B cell (primary cell): Measurements from ENCODE around the gene UNC13D. TPM values are rescaled to one million over a fixed set of nuclear protein-coding genes. Genes with fewer than 3 reads are reported as not detected.

Experiments
- ATAC-seq: fragments of 200-7000 bp; cut with Tn5 transposase; one replicate; pipeline ENCODE4 v1.10.0; 2021; ENCODE audit warnings: low read depth, mild to moderate bottlenecking, moderate number of reproducible peaks, moderate library complexity
- CTCF ChIA-PET: fragments of 350-600 bp; sonication (Branson Sonifier 250); formaldehyde crosslinking; loops from one replicate; lab custom pipeline; 2021; ENCODE audit warnings: antibody characterized with exemption, inconsistent platforms; lab: Charles Lee
- POLR2A ChIA-PET: fragments of 350-600 bp; sonication (Branson Sonifier 250); formaldehyde crosslinking; loops from one replicate; lab custom pipeline; 2021; ENCODE audit warnings: antibody characterized with exemption; lab: Charles Lee
- DNase-seq: peaks from one replicate; pipeline ENCODE4 v3.0.0; 2013
- H2AFZ ChIP-seq: 2 replicates; pipeline ENCODE4 v1.6.1; 2012; ENCODE audit warnings: mild to moderate bottlenecking, low read depth, low read length; ENCODE audit not compliant: insufficient read depth, poor library complexity, severe bottlenecking
- H3K27ac ChIP-seq, 2 donors: 1 replicate in 1 of 2; 2 replicates in 1 of 2; pipeline ENCODE4 v1.5.1; 2012 to 2013; ENCODE audit warnings: low read length in 2 of 2, mild to moderate bottlenecking in 2 of 2, moderate library complexity in 1 of 2
- H3K27me3 ChIP-seq, 4 experiments: fragments of 200-600 bp in 1 of 4; sonication (generic) in 1 of 4; replicated peaks in 1 of 4; 1 replicate in 2 of 4; 2 replicates in 2 of 4; pipeline versions ENCODE4 v1.6.1 to v1.7.0; 2013 to 2016; ENCODE audit warnings: low read length in 3 of 4, mild to moderate bottlenecking in 2 of 4, mixed read lengths in 1 of 4, moderate library complexity in 1 of 4; ENCODE audit not compliant: insufficient read depth in 4 of 4, control insufficient read depth in 3 of 4; ENCODE audit errors: control extremely low read depth in 1 of 4
- H3K36me3 ChIP-seq, 2 experiments: replicated peaks in 1 of 2; 1 replicate in 1 of 2; 2 replicates in 1 of 2; pipeline versions ENCODE4 v1.6.1 to v1.7.1; 2013; ENCODE audit warnings: low read length in 1 of 2; ENCODE audit not compliant: insufficient read depth in 2 of 2, control insufficient read depth in 1 of 2; ENCODE audit errors: control extremely low read depth in 1 of 2, extremely low read depth in 1 of 2
- H3K4me1 ChIP-seq, 2 donors: fragments of 200-600 bp in 1 of 2; sonication (generic) in 1 of 2; 1 replicate in 1 of 2; 2 replicates in 1 of 2; pipeline versions ENCODE4 v1.5.1 to v1.6.1; 2013 to 2017; ENCODE audit warnings: low read length in 2 of 2; ENCODE audit not compliant: control insufficient read depth in 2 of 2, insufficient read depth in 2 of 2
- H3K4me2 ChIP-seq: replicated peaks from 2 replicates; pipeline ENCODE3; 2012; ENCODE audit warnings: mild to moderate bottlenecking, low read depth, low read length; ENCODE audit not compliant: poor library complexity, severe bottlenecking
- H3K4me3 ChIP-seq, 5 experiments: fragments of 200-600 bp in 1 of 5; sonication (generic) in 1 of 5; 1 replicate in 3 of 5; 2 replicates in 2 of 5; pipeline versions ENCODE4 v1.5.1 to v1.7.0; 2011 to 2016; ENCODE audit warnings: low read length in 4 of 5, mild to moderate bottlenecking in 4 of 5, low read depth in 2 of 5, control low read depth in 1 of 5, moderate library complexity in 1 of 5; ENCODE audit not compliant: insufficient read depth in 1 of 5; ENCODE audit errors: control extremely low read depth in 1 of 5, extremely low read depth in 1 of 5
- H3K79me2 ChIP-seq: fragments of 200-600 bp; sonication (generic); one replicate; pipeline ENCODE4 v1.6.0; 2016; ENCODE audit warnings: low read length; ENCODE audit not compliant: control insufficient read depth, insufficient read depth
- H3K9ac ChIP-seq: fragments of 200-600 bp; sonication (generic); 2 replicates; pipeline ENCODE4 v1.6.1; 2017; ENCODE audit warnings: mild to moderate bottlenecking, low read length, moderate library complexity
- H3K9me3 ChIP-seq, 3 donors: one replicate each; pipeline versions ENCODE4 v1.6.1 to v1.7.1; 2013; ENCODE audit warnings: low read length in 2 of 3; ENCODE audit not compliant: control insufficient read depth in 2 of 3, insufficient read depth in 1 of 3; ENCODE audit errors: control extremely low read depth in 1 of 3
- H4K20me1 ChIP-seq: 2 replicates; pipeline ENCODE4 v1.6.0; 2012; ENCODE audit warnings: mild to moderate bottlenecking, low read length; ENCODE audit not compliant: insufficient read depth, control insufficient read depth, poor library complexity, severe bottlenecking
- H3K27ac Mint-ChIP-seq: one replicate; pipeline ENCODE4 v1.8.0; 2021; ENCODE audit warnings: mixed read lengths
- H3K27me3 Mint-ChIP-seq: one replicate; pipeline ENCODE4 v1.8.0; 2021; ENCODE audit warnings: mixed read lengths
- H3K4me1 Mint-ChIP-seq: one replicate; pipeline ENCODE4 v1.8.0; 2021; ENCODE audit warnings: mixed read lengths
- H3K4me3 Mint-ChIP-seq: one replicate; pipeline ENCODE4 v1.8.0; 2021; ENCODE audit warnings: mixed read lengths
- H3K9me3 Mint-ChIP-seq: one replicate; pipeline ENCODE4 v1.8.0; 2022; ENCODE audit warnings: mixed read lengths; ENCODE audit not compliant: insufficient read depth
- EZH2 ChIP-seq: IDR thresholded peaks from 2 replicates; pipeline ENCODE4 v1.6.1; 2012; ENCODE audit warnings: borderline replicate concordance, low read depth, mild to moderate bottlenecking, moderate library complexity, low read length; ENCODE audit not compliant: insufficient read depth, poor library complexity, severe bottlenecking
- WGBS: methylation state at CpG from one replicate; pipeline ENCODE4 v1.1.5; 2013; ENCODE audit warnings: missing lambda C conversion rate; ENCODE audit not compliant: insufficient coverage; 5-methylcytosine and 5-hydroxymethylcytosine counted together
- intact Hi-C: fragments of 100-400 bp; cut with micrococcal nuclease; formaldehyde crosslinking; loops from one replicate; pipeline ENCODE4 v1.10.0; 2022
- polyA plus RNA-seq: library from polyadenylated mRNA; depleted of rRNA; stranded (reverse); fragments of >200 nt; gene quantifications from 2 replicates; pipeline ENCODE4 v1.2.3, GENCODE V29; 2012
- total RNA-seq, 2 donors: library from RNA; stranded (reverse); fragments of 120-200 nt in 1 of 2; gene quantifications; 1 replicate in 1 of 2; 2 replicates in 1 of 2; pipeline versions ENCODE4 v1.2.3 to v1.2.4, GENCODE V29; 2013 to 2022
- TF ChIP-seq, protein P1 (sequence below): fragments of 200-600 bp; IDR thresholded peaks from one replicate; pipeline ENCODE4 v1.8.0; 2022; ENCODE audit warnings: antibody characterized with exemption, mild to moderate bottlenecking

The UNC13D gene
- total and polyA plus RNA-seq, 2 donors (not counting 1 experiment from before 2014, with no cell fraction given): 101 to 107 TPM

DNA sequence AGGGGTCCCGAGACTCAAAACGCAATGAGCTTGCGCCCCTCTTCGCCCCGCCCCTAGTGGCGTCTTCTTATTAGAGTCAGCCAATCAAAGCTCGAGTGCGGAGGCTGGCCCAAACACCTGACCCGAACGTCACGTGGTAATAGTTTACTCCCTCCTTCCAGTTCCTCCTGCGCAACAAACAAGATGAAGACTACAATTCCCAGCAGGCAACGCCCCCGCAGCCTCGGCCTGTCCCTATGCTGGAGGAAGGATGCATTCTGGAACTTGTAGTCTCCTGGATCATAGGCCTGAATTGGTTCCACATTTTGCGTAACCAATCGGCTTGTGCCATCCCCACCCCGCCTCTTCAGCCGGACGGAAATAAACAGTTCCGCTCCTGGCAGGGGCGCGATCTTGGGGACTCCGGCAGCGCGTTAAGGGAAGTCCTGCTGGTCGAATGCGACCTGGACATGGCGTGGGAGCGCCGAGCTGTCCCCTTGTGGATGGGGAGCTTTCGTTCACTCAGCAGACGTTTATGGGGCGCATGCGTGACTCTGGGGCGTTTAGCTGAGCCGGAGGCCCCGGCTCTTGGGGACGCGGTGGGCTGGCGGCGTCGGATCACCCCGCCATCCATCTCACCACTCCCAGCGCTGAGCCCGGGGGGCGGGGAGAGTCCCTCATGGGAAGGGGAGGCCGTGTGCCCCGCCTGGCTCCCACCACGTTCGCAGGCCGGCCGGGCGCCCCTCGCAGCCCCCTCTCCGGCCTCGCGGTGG, 11.3 kb upstream of the UNC13D start, which contains the start of gene WBP2:
Gene WBP2, minus strand, starts transcription at position 26 of the 752 bp plus-strand sequence. CDS start 38 bp downstream, outside the sequence.
- no peak within 1 kb of the TSS for H3K27ac Mint-ChIP-seq
- peak within 1 kb of the TSS; percentile 76 for H2AFZ ChIP-seq

More for the DNA sequence above, 11.3 kb upstream of the UNC13D start, which contains the start of gene WBP2:
- Mint-ChIP-seq H3K27me3 (no peaks in the 10 kb centered on the region), H3K4me1 (peaks cover 42% of the 10 kb centered on the region), H3K9me3 (no peaks in the 10 kb centered on the region), H3K4me3 (no peak within 1 kb of the TSS)
- ChIA-PET CTCF (interaction anchor here (0.6 to 4.1 kb wide), 19 partner anchors 9 to 123 kb away, joined by 3 to 53 read pairs (median 6); partner anchors contain the start of genes ACOX1, GALK1, MRPL38 and TEN1), POLR2A (interaction anchor here (0.5 to 3.6 kb wide), 35 partner anchors 9 to 842 kb away, joined by 3 to 82 read pairs (median 6); partner anchors contain the start of genes FBF1, GALK1, SLC25A19 and TRIM47)
- Histone ChIP-seq H3K9ac (peak within 1 kb of the TSS; percentile 95), H3K27ac (peak within 1 kb of the TSS; percentile 89 to 92), H3K4me1 (peaks cover 34 to 53% of the 10 kb centered on the region in 2 donors), H3K27me3 (no peaks in the 10 kb centered on the region), H4K20me1 (no peaks in the 10 kb centered on the region), H3K79me2 (peaks cover 47% of the 10 kb centered on the region), H3K4me2 (peak within 1 kb of the TSS; percentile 93), H3K36me3 (peaks cover 5 to 17% of the 10 kb centered on the region in 2 experiments), H3K9me3 (no peaks in the 10 kb centered on the region), H3K4me3 (peak within 1 kb of the TSS; percentile 75 to 98 (median 94))
- WGBS: under 1% methylated on average over 54 of the region's 58 CpGs
- DNase-seq (peak; percentile 100), ATAC-seq (peak; percentile 84)
- TF ChIP-seq, protein P1, sequence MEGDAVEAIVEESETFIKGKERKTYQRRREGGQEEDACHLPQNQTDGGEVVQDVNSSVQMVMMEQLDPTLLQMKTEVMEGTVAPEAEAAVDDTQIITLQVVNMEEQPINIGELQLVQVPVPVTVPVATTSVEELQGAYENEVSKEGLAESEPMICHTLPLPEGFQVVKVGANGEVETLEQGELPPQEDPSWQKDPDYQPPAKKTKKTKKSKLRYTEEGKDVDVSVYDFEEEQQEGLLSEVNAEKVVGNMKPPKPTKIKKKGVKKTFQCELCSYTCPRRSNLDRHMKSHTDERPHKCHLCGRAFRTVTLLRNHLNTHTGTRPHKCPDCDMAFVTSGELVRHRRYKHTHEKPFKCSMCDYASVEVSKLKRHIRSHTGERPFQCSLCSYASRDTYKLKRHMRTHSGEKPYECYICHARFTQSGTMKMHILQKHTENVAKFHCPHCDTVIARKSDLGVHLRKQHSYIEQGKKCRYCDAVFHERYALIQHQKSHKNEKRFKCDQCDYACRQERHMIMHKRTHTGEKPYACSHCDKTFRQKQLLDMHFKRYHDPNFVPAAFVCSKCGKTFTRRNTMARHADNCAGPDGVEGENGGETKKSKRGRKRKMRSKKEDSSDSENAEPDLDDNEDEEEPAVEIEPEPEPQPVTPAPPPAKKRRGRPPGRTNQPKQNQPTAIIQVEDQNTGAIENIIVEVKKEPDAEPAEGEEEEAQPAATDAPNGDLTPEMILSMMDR: peak; percentile 64
- TF ChIP-seq EZH2: no peak
- intact Hi-C loops: loop anchor here (1.0 to 10.0 kb wide), 12 partner anchors 9 to 247 kb away; partner anchors contain the start of genes ACOX1, EXOC7, FBF1 and MRPL38
